Aorta (tissue), 5 donors: ENCODE data around the gene RAB1B. TPM values are rescaled to one million over a fixed set of nuclear protein-coding genes. Genes with fewer than 3 reads are reported as not detected.

ENCODE experiments used
- ATAC-seq: fragments of 200-7000 bp; cut with Tn5 transposase; one replicate; pipeline ENCODE4 v1.9.1; 2022; ENCODE audit warnings: moderate library complexity; ENCODE audit not compliant: low FRiP score
- DNase-seq, 2 donors: peaks; one replicate each; pipeline ENCODE4 v3.0.0-alpha.2; 2020
- H3K27ac ChIP-seq, 2 donors: one replicate each; pipeline ENCODE4 v1.5.1; 2013; ENCODE audit warnings: low read length in 2 of 2, mild to moderate bottlenecking in 2 of 2, moderate library complexity in 2 of 2, control low read depth in 1 of 2, inconsistent platforms in 1 of 2, low read depth in 1 of 2
- H3K27me3 ChIP-seq, 2 donors: one replicate each; pipeline ENCODE4 v1.6.1; 2013; ENCODE audit warnings: control low read depth in 1 of 2, low read length in 1 of 2, mild to moderate bottlenecking in 1 of 2, moderate library complexity in 1 of 2; ENCODE audit not compliant: insufficient read depth in 2 of 2, control insufficient read depth in 1 of 2
- H3K36me3 ChIP-seq, 2 donors: one replicate each; pipeline ENCODE4 v1.6.1; 2013; ENCODE audit warnings: control low read depth in 1 of 2, low read length in 1 of 2, mild to moderate bottlenecking in 1 of 2; ENCODE audit not compliant: insufficient read depth in 2 of 2, control insufficient read depth in 1 of 2
- H3K4me1 ChIP-seq, 2 donors: one replicate each; pipeline ENCODE4 v1.6.1; 2013; ENCODE audit warnings: low read length in 2 of 2, control low read depth in 1 of 2, mild to moderate bottlenecking in 1 of 2, moderate library complexity in 1 of 2; ENCODE audit not compliant: insufficient read depth in 2 of 2, control insufficient read depth in 1 of 2
- H3K4me3 ChIP-seq, 2 donors: one replicate each; pipeline ENCODE4 v1.5.1; 2013; ENCODE audit warnings: low read length in 2 of 2, control low read depth in 1 of 2, mild to moderate bottlenecking in 1 of 2
- H3K9me3 ChIP-seq: one replicate; pipeline ENCODE4 v1.6.1; 2013; ENCODE audit warnings: mild to moderate bottlenecking, low read length; ENCODE audit not compliant: control insufficient read depth
- WGBS, 2 donors: extraction: QIAGEN DNeasy Blood & Tissue Kit; methylation state at CpG; one replicate each; pipeline ENCODE4 v1.1.7; 2013; 5-methylcytosine and 5-hydroxymethylcytosine counted together
- intact Hi-C, 2 donors: fragments of 100-400 bp; cut with DNase I; formaldehyde crosslinking; loops; one replicate each; pipeline versions ENCODE4 v1.14.2 to v1.15.0; 2022
- polyA plus RNA-seq, 2 donors: library from polyadenylated mRNA; stranded (reverse); fragments of 200-250 nt; gene quantifications; one replicate each; pipeline ENCODE4 v1.2.3, GENCODE V29; 2013
- total RNA-seq, 2 donors: library from RNA; stranded (reverse); fragmentation: NEBNext Ultra II Directional; extraction: Animal tissue kit (Norgen Biotek cat#: 25700); gene quantifications; one replicate each; pipeline ENCODE4 v1.2.1, GENCODE V29; 2021
- donor health status: healthy with polysubstance abuse.
- donor health status: Bipolar disorder and iron deficiency.
- donor health status: DM: no; HTN: no; CAD: no.
- donor health status: DM: no; HTN: no; CAD: no.
- donor health status: DM: yes; HTN: yes; CAD: no.

Gene RAB1B
- total and polyA plus RNA-seq, 4 donors = 102 to 130 (median 118) TPM

DNA sequence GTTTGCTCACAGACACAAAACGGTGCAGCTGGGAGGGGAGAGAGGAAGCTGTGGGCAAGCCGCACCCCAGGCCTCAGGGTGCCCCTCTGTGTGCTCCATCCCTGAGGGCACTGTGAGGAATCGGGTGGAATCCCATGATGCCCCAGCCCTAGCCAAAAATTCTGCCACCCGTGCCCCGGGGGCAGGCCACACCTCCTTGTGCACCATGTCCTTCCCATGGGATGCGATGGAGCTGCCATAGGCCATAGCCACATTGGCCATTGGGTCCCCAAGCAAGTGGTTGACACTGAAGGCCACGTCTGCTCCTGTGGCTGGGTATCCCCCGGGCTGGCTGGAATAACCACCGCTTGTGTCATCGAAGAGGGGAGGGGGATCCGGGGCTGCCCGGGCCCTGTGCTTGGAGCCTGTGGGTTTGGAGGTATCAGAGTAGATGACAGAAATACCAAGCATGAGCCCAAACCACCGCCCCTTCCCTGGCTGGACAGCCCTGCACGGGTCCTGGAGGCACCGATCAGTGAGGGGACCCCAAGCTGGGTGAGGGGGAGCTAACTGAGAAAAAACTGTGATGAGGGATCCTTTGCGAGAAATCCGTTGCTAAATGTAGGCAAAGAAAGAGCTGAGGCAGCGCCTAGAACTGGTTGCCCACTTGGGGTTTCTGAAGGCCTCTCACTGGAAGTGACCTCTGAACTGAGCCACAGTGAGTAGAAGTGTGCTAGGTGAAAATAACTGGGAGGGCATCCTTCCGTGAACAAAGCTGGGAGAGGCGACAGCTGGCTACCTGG lies 19.6 kb downstream of the RAB1B start:
- peak overlapping the region; percentile 51 to 54 for H3K4me3 ChIP-seq
- H3K36me3 ChIP-seq = no peaks in the 10 kb centered on the region
- DNase-seq = peak in 1 of 2 donors; percentile 51
- no peak for ATAC-seq
- 22 to 23% methylated on average over 20 of the region's 20 CpGs for WGBS, 2 donors
- peak overlapping the region in 1 of 2 donors; percentile 77 for H3K27ac ChIP-seq
- H3K9me3 ChIP-seq = no peaks in the 10 kb centered on the region
- intact Hi-C loops = no loop called here
- no peaks in the 10 kb centered on the region for H3K27me3 ChIP-seq
- H3K4me1 ChIP-seq = no peaks in the 10 kb centered on the region

DNA sequence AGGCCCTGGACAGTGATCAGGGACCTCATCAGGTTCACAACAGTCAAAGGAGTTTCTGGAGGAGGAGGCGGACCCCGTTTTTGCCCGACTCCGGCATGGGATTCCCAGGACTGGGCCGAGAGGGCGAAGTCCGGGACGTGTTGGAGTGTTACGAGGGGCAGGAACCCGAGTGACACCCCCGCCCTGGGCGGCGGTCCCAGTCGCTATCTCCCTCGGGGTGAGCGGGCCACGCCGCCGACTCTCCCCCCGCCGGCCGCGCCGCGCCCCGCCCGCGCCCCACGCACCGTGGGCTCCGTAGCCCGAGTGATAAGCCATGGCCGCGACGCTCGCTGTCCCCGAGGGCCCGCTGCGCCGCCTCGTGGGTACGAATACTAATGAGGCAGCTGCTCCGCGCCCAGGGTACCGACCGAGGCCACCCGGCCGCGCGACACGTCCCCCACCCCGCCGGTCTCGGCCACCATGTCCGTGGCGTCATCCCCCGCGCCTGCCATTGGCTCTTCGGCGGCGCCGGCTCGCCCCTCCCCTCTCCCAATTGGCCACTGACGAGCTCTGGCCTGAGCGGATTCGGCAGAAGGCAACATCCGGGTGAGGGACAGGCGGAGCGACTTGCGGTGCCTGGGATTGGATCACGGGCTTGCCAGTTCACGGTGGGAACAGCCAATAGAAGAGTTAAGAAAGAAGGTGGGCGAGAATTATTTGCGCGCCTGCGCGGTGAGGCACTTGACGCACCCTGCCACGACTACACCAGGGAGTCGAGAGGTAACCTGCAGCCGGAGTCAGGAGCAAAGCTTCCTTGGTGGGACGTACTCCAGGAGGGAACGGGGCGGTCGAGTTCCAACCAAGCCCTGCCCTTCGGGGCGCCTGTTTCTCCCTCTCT lies 20.5 kb downstream of the RAB1B start, which contains the start of gene YIF1A:
YIF1A (minus strand) TSS at position 473 of the 877 bp plus-strand sequence; CDS start at position 315, 158 bp downstream.
- Histone ChIP-seq H3K36me3 (no peaks in the 10 kb centered on the region), H3K27ac (peak within 1 kb of the TSS; percentile 43 to 77), H3K4me1 (no peaks in the 10 kb centered on the region), H3K27me3 (no peaks in the 10 kb centered on the region), H3K9me3 (no peaks in the 10 kb centered on the region), H3K4me3 (peak within 1 kb of the TSS; percentile 51 to 54)
- 0% methylated on average over 71 to 87 of the region's 87 CpGs for WGBS, 2 donors
- ATAC-seq = peak; percentile 97
- intact Hi-C loops = no loop called here
- peak; percentile 99 to 100 for DNase-seq

DNA sequence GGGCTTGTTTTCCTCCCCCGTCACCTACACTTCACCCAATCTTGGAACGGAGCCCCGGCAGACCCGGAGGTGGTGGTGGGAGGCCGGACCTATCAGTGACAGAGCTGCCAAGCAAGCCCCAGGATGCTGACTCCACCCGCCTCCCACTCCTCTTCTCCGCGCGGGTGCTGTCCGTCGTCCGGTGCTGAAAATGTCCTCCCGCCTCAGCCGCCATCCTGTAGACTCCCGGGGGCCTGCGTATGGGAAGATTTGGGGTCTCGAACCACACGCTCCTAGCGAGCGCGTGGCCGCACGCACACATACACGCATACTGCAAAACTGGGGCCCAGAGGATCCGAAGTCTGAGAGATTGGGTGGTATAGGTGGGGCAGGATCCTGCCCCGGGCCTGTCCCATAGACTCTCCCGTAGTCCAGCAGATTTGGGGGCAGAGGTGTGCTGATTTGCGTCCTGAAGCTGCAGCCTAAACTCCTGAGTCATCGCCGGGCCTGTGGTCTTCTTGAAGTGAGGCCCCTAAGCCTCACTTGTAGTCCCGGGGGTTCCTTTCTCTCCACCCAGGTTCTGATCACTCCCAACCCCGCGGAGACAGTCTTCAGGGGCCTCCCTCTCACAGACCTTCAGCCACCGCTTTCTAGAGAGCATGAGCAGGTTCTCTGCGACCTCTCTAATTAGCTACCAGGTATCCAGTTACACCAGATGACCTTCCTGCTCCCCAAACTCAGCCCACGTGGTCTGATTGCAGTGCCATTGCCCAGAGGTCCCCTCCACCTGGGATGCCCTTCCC lies 21.3 kb downstream of the RAB1B start:
- H3K36me3 ChIP-seq = no peaks in the 10 kb centered on the region
- H3K27me3 ChIP-seq = no peaks in the 10 kb centered on the region
- H3K9me3 ChIP-seq = no peaks in the 10 kb centered on the region
- DNase-seq (peak; percentile 88 to 92), ATAC-seq (peak; percentile 79)
- 11 to 13% methylated on average over 36 of the region's 36 CpGs for WGBS, 2 donors
- H3K4me1 ChIP-seq = no peaks in the 10 kb centered on the region
- H3K4me3 ChIP-seq = peak overlapping the region; percentile 6 to 23
- intact Hi-C loops = no loop called here
- peak overlapping the region in 1 of 2 donors; percentile 59 for H3K27ac ChIP-seq

DNA sequence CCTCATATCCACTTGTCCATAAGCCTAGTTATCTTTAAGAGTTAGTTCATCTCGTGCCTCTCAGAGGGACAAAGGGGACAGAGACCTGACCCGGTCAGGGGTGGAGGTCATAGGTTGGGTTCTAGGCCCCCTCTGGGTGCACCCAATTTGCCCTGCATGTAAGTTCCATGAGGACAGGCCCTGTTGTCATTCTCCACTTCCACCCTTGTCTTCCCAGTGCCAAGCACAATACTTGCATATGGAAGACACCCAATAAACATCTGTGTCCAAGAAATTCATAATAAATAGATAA lies 21.8 kb downstream of the RAB1B start:
- DNase-seq (no peak), ATAC-seq (no peak)
- 87 to 96% methylated on average over 2 of the region's 2 CpGs for WGBS, 2 donors
- Histone ChIP-seq H3K27me3 (no peaks in the 10 kb centered on the region), H3K4me3 (no peak overlapping the region), H3K4me1 (no peaks in the 10 kb centered on the region), H3K9me3 (no peaks in the 10 kb centered on the region), H3K36me3 (no peaks in the 10 kb centered on the region), H3K27ac (no peak overlapping the region)
- intact Hi-C loops = no loop called here

- Histone ChIP-seq H3K27me3 (no peaks in the 10 kb centered on the region), H3K4me3 (no peak overlapping the region), H3K4me1 (no peaks in the 10 kb centered on the region), H3K27ac (no peak overlapping the region), H3K9me3 (no peaks in the 10 kb centered on the region), H3K36me3 (no peaks in the 10 kb centered on the region)
- intact Hi-C loops = no loop called here
- ATAC-seq (no peak), DNase-seq (peak in 1 of 2 donors; percentile 57)
- 17 to 19% methylated on average over 13 to 16 of the region's 16 CpGs for WGBS, 2 donors
Observed at GRCh38 chr11:66291303-66291705, 22.9 kb downstream of the RAB1B start.

- DNase-seq (peak in 1 of 2 donors; percentile 50), ATAC-seq (no peak)
- Histone ChIP-seq H3K27ac (no peak within 1 kb of the TSS), H3K9me3 (no peaks in the 10 kb centered on the region), H3K4me3 (peak within 1 kb of the TSS; percentile 10 to 23), H3K4me1 (no peaks in the 10 kb centered on the region), H3K27me3 (no peaks in the 10 kb centered on the region), H3K36me3 (no peaks in the 10 kb centered on the region)
- 1 to 2% methylated on average over 58 to 95 of the region's 95 CpGs for WGBS, 2 donors
- intact Hi-C loops = no loop called here
Observed at GRCh38 chr11:66291706-66292542, 23.5 kb downstream of the RAB1B start, which contains the start of gene TMEM151A. Gene TMEM151A, plus strand, starts transcription at chr11:66291894. Its CDS starts 120 bp downstream, at chr11:66292014.

DNA sequence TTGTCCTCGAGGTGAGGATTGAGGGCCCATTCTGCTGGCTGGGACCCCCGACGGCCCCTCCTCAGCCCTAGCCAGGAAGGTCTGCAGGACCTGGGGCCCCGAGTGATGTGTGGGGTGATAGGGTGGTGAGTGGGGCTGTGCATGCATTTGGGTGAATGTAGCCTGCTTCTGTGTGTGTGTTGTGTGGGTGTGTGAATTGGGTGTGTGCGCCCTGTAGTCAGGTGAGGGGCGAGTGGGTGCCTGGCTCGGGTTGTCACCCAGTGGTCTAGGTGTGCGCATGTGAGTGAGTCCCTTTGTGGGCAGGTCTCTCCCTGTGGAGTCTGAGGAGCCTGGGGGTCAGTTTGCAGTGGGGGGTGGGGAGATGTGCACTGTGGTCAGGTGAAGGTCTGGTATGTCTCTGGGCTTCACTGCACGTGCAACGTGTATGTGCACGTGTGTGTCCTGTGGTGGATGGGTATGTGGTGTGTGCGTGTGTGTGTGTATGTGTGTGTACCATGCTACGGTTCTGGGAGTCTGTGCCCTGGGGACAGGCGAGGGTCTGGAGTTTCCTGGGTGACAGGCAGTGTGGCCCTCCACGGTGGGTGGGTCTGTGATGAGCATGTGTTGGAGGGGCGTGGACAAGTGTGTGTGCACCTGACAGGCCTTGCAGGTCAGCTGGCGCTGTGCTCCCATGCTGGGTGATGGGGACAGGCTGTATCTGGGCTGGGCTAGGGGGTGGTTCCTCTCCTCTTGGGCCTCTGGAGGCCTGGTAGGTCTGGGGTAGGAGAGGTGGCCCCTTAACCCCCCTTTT lies 24.3 kb downstream of the RAB1B start:
- Histone ChIP-seq H3K9me3 (no peaks in the 10 kb centered on the region), H3K36me3 (no peaks in the 10 kb centered on the region), H3K4me3 (no peak overlapping the region), H3K27me3 (no peaks in the 10 kb centered on the region), H3K4me1 (no peaks in the 10 kb centered on the region), H3K27ac (no peak overlapping the region)
- ATAC-seq (no peak), DNase-seq (no peak)
- WGBS, 2 donors = 60 to 62% methylated on average over 17 of the region's 17 CpGs
- intact Hi-C loops = no loop called here
